Measurements from ENCODE around the gene POLDIP3.

GRCh38 chr22:42617155-42617983 is 2.7 kb upstream of the POLDIP3 start:
- TF ChIP-seq CTCF (IDR thresholded peaks at IDR 0.05): no peak
- no peak for TF ChIP-seq POLR2A (IDR thresholded peaks at IDR 0.05)

Measured in gastroesophageal sphincter (tissue), 3 donors.